Right lobe of liver (tissue), 6 donors: ENCODE data around the gene CCDC121. TPM values are rescaled to one million over a fixed set of nuclear protein-coding genes. Genes with fewer than 3 reads are reported as not detected.

Experiments used
- ATAC-seq, 4 donors: fragments of 200-7000 bp; cut with Tn5 transposase; one replicate each; pipeline ENCODE4 v1.9.1; 2020; ENCODE audit warnings: mild to moderate bottlenecking in 4 of 4, moderate library complexity in 4 of 4
- DNase-seq, 3 donors: peaks; one replicate each; pipeline ENCODE4 v3.0.0-alpha.2; 2020
- H3K27ac ChIP-seq, 3 donors: fragments of 200-600 bp; one replicate each; pipeline ENCODE4 v1.8.0; 2022
- H3K27me3 ChIP-seq, 2 donors: fragments of 200-600 bp; one replicate each; pipeline ENCODE4 v1.8.0; 2022
- H3K36me3 ChIP-seq, 4 donors: fragments of 200-600 bp; sonication (generic) in 1 of 4; one replicate each; pipeline versions ENCODE4 v1.5.1 to v1.8.0; 2017 to 2022; ENCODE audit warnings: control low read depth in 1 of 4
- H3K4me1 ChIP-seq, 4 donors: fragments of 200-600 bp; sonication (generic) in 1 of 4; one replicate each; pipeline versions ENCODE4 v1.5.1 to v1.8.0; 2017 to 2022; ENCODE audit warnings: control low read depth in 1 of 4
- H3K4me3 ChIP-seq, 3 donors: fragments of 200-600 bp; one replicate each; pipeline ENCODE4 v1.8.0; 2022
- H3K9me3 ChIP-seq, 4 donors: fragments of 200-600 bp; sonication (generic) in 1 of 4; one replicate each; pipeline versions ENCODE4 v1.5.1 to v1.8.0; 2017 to 2022; ENCODE audit warnings: control low read depth in 1 of 4
- CTCF ChIP-seq, 4 donors: fragments of 200-600 bp in 3 of 4; fragments of 450-650 bp in 1 of 4; IDR thresholded peaks; one replicate each; pipeline versions ENCODE4 v1.5.1 to v1.8.0; 2016 to 2022; ENCODE audit warnings: antibody characterized with exemption in 4 of 4, mild to moderate bottlenecking in 2 of 4
- POLR2A ChIP-seq: fragments of 450-650 bp; IDR thresholded peaks from one replicate; pipeline ENCODE4 v1.6.1; 2017; ENCODE audit warnings: antibody characterized with exemption, mild to moderate bottlenecking
- WGBS: methylation state at CpG from one replicate; pipeline ENCODE4 v1.1.6; 2018; ENCODE audit warnings: low coverage, low lambda C conversion rate; ENCODE audit not compliant: insufficient coverage; ENCODE audit errors: missing lambda C conversion rate; 5-methylcytosine and 5-hydroxymethylcytosine counted together
- intact Hi-C, 2 donors: fragments of 100-400 bp; cut with DNase I; formaldehyde crosslinking; loops; one replicate each; pipeline versions ENCODE4 v1.11.2 to v1.14.1; 2022
- total RNA-seq, 6 experiments: library from RNA; depleted of rRNA in 2 of 6; stranded (reverse); fragments of >200 nt in 2 of 6; fragmentation: NEBNext Ultra II Directional in 3 of 6; extraction: Animal tissue kit (Norgen Biotek cat#: 25700) in 3 of 6; gene quantifications; one replicate each; pipeline versions ENCODE4 v1.1.0 to v1.2.4, GENCODE V29; 2016 to 2023
- donor health status: DM: no; HTN: yes; CAD: no.
- donor health status: DM: no; HTN: no; CAD: no.
- donor health status: DM: no; HTN: no; CAD: no.
- donor health status: DM: no; HTN: yes; CAD: no.
- donor health status: DM: no; HTN: yes; CAD: no.

CCDC121 gene
- total RNA-seq, 6 experiments from 2014 or later = 0.74 to 2.1 (median 1.5) TPM

GRCh38 chr2:27651056-27651455, 22.2 kb upstream of the CCDC121 start:
- H3K4me3 ChIP-seq = no peak overlapping the region
- no peaks in the 10 kb centered on the region for H3K9me3 ChIP-seq
- ATAC-seq (no peak), DNase-seq (no peak)
- no peak overlapping the region for H3K27ac ChIP-seq
- TF ChIP-seq POLR2A (no peak), CTCF (IDR thresholded peaks at IDR 0.05) (no peak)
- no peaks in the 10 kb centered on the region for H3K27me3 ChIP-seq
- 70% methylated on average over 4 of the region's 4 CpGs for WGBS
- H3K4me1 ChIP-seq = no peaks in the 10 kb centered on the region
- intact Hi-C loops = no loop called here
- H3K36me3 ChIP-seq = peaks cover 0 to 78% (median 36%) of the 10 kb centered on the region in 4 donors

GRCh38 chr2:27647737-27648136, 18.9 kb upstream of the CCDC121 start:
- WGBS = 80% methylated on average over 1 of the region's 4 CpGs
- intact Hi-C loops = no loop called here
- Histone ChIP-seq H3K36me3 (peaks cover 0 to 71% (median 26%) of the 10 kb centered on the region in 4 donors), H3K4me1 (no peaks in the 10 kb centered on the region), H3K4me3 (no peak overlapping the region), H3K27me3 (no peaks in the 10 kb centered on the region), H3K9me3 (no peaks in the 10 kb centered on the region), H3K27ac (no peak overlapping the region)
- DNase-seq (no peak), ATAC-seq (no peak)
- TF ChIP-seq CTCF (IDR thresholded peaks at IDR 0.05) (no peak), POLR2A (no peak)

- Histone ChIP-seq H3K4me1 (no peaks in the 10 kb centered on the region), H3K9me3 (no peaks in the 10 kb centered on the region), H3K27ac (no peak overlapping the region), H3K27me3 (no peaks in the 10 kb centered on the region), H3K36me3 (peaks cover 0 to 69% (median 26%) of the 10 kb centered on the region in 4 donors), H3K4me3 (no peak overlapping the region)
- DNase-seq (no peak), ATAC-seq (no peak)
- intact Hi-C loops = no loop called here
- TF ChIP-seq CTCF (IDR thresholded peaks at IDR 0.05) = no peak
- TF ChIP-seq POLR2A = no peak
Observed at GRCh38 chr2:27647289-27647688, 18.5 kb upstream of the CCDC121 start.

GRCh38 chr2:27645197-27645596, 16.4 kb upstream of the CCDC121 start:
- intact Hi-C loops = no loop called here
- no peak overlapping the region for H3K27ac ChIP-seq
- no peaks in the 10 kb centered on the region for H3K4me1 ChIP-seq
- no peaks in the 10 kb centered on the region for H3K9me3 ChIP-seq
- ATAC-seq (no peak), DNase-seq (no peak)
- no peak overlapping the region for H3K4me3 ChIP-seq
- peaks cover 0 to 66% (median 20%) of the 10 kb centered on the region in 4 donors for H3K36me3 ChIP-seq
- no peaks in the 10 kb centered on the region for H3K27me3 ChIP-seq
- no peak for TF ChIP-seq CTCF (IDR thresholded peaks at IDR 0.05)
- no peak for TF ChIP-seq POLR2A

- intact Hi-C loops = no loop called here
- no peak overlapping the region for H3K4me3 ChIP-seq
- H3K9me3 ChIP-seq = no peaks in the 10 kb centered on the region
- TF ChIP-seq POLR2A (no peak), CTCF (IDR thresholded peaks at IDR 0.05) (no peak)
- 89% methylated on average over 2 of the region's 2 CpGs for WGBS
- no peak overlapping the region for H3K27ac ChIP-seq
- no peak for DNase-seq
- H3K27me3 ChIP-seq = no peaks in the 10 kb centered on the region
- no peak for ATAC-seq
- H3K4me1 ChIP-seq = no peaks in the 10 kb centered on the region
- H3K36me3 ChIP-seq = peaks cover 0 to 79% (median 20%) of the 10 kb centered on the region in 4 donors
Observed at GRCh38 chr2:27640722-27641245, 12.0 kb upstream of the CCDC121 start.
